Measurements from ENCODE around the gene DHRS7B.

The DHRS7B gene

DNA sequence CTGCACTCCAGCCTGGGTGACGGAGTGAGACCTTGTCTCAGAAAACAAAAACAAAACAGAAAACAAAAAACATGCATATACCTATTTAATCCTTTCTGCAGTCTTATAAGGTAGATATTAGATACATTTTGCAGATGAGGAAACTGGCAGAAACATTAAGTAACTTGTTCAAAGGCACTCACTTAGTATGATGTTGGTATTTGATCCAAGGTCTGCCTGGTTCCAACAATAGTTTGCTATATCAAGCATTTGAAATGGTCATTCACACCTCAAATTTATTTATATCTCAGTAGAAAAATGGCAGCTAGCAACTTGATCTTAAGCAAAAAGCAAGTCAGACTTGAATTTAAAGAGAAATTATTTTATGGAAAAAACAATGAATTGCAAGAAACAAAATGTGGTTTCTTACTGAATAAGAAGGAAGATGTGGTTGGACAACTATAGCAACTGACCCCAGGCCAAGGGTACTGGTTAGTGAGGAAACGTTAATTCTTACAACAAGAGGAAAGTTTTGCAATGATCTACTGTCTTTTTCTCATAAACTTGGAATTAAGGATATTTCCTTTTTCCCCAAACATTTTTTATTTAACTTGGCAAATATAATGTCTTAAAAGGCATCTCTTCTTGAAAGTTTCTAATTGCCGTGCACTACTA lies 19.7 kb downstream of the DHRS7B start:
- TF ChIP-seq POU2F2 (IDR thresholded peaks at IDR 0.05; ENCODE audit: low read depth, low read length) (no peak), POLR2A (IDR thresholded peaks at IDR 0.05; ENCODE audit: low read depth, low read length) (no peak), SPI1 (IDR thresholded peaks at IDR 0.05; ENCODE audit: low read depth, low read length) (no peak), TAF1 (IDR thresholded peaks at IDR 0.05; ENCODE audit: low read depth, low read length) (no peak), POLR2AphosphoS5 (IDR thresholded peaks at IDR 0.05; ENCODE audit: low read depth, low read length) (no peak), PAX5 (IDR thresholded peaks at IDR 0.05; ENCODE audit: insufficient read depth, low read length, severe bottlenecking) (no peak)
- DNase-seq (ENCODE audit: insufficient read length, low spot score) = no peak
- no peak for FAIRE-seq

DNA sequence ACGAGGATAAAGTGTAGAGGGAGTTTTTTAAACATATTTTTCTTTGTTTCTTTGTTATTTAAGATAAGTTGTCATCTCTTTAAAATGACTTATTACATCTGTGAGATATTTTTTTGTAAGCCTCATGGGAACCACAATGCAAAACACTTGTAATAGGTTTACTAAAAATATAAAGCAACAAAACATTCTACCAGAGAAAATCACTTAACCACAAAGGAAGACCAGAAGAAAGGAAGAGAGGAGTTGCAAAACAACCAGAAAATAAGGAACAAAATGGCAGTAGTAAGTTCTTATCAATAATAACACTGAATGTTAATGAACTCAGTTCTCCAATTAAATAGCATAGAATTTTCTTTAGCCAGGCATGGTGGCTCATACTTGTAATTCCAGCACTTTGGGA lies 22.9 kb downstream of the DHRS7B start:
- FAIRE-seq (no peak), DNase-seq (ENCODE audit: insufficient read length, low spot score) (no peak)

DNA sequence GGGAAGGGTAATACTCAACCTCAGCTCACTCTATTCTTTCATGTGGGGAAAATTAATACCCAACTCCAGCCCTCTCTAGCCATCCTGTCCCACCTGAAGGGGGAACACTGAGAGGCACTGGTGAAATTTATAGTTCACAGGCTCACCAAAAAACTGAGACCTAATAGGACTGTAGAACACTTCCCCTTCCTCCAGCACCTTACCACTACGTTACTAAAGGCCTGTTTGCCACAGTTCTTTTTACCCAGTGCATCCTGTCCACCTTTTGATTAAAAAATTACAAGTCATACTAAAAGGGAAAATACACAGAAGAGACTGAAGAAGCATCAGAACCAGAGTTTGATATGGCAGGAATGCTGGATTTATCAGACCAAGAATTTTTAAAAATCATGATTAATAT lies 26.0 kb downstream of the DHRS7B start:
- DNase-seq (ENCODE audit: insufficient read length, low spot score) (no peak), FAIRE-seq (no peak)
- TF ChIP-seq POU2F2 (IDR thresholded peaks at IDR 0.05; ENCODE audit: low read depth, low read length) = no peak
- no peak for TF ChIP-seq SPI1 (IDR thresholded peaks at IDR 0.05; ENCODE audit: low read depth, low read length)
- no peak for TF ChIP-seq POLR2AphosphoS5 (IDR thresholded peaks at IDR 0.05; ENCODE audit: low read depth, low read length)

More for the DNA sequence above, 22.9 kb downstream of the DHRS7B start:
- no peak for TF ChIP-seq SPI1 (IDR thresholded peaks at IDR 0.05; ENCODE audit: low read depth, low read length)
- no peak for TF ChIP-seq POU2F2 (IDR thresholded peaks at IDR 0.05; ENCODE audit: low read depth, low read length)
- TF ChIP-seq TAF1 (IDR thresholded peaks at IDR 0.05; ENCODE audit: low read depth, low read length) = no peak
- no peak for TF ChIP-seq POLR2A (IDR thresholded peaks at IDR 0.05; ENCODE audit: low read depth, low read length)
- TF ChIP-seq PAX5 (IDR thresholded peaks at IDR 0.05; ENCODE audit: insufficient read depth, low read length, severe bottlenecking) = no peak

DNA sequence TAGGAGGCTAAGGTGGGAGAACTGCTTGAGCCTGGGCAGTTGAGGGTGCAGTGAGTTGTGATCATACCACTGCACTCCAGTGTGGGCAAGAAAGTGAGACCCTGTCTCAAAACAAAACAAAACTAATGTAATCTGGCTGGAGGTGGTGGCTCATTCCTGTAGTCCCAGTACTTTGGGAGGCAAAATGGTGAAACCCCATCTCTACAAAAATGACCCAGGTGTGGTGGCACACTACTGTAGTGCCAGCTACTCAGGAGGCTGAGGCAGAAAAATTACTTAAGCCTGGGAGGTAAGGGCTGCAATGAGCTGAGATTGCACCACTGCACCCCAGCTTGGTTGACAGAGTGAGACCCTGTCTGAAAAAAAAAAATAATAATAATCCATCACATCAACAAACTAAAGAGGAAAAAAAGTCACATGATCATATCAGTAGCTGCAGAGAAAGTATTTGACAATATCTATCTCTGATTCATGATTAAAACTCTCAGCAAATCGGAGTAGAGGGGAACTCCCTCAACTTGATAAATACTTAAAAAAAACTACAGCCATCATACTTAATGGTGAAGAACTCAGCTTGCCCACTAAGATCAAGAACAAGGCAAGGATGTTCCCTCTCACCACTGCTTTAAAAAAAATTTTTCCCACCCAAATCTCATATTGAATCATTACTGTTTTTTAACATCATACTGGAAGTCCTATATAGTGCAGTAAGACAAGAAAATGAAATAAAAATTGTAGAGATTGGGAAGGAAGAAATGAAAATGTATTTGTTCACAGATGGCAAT lies 31.0 kb downstream of the DHRS7B start:
- DNase-seq (ENCODE audit: insufficient read length, low spot score) (no peak), FAIRE-seq (no peak)
- no peak for TF ChIP-seq POLR2AphosphoS5 (IDR thresholded peaks at IDR 0.05; ENCODE audit: low read depth, low read length)
- TF ChIP-seq PAX5 (IDR thresholded peaks at IDR 0.05; ENCODE audit: insufficient read depth, low read length, severe bottlenecking) = no peak
- no peak for TF ChIP-seq SPI1 (IDR thresholded peaks at IDR 0.05; ENCODE audit: low read depth, low read length)
- no peak for TF ChIP-seq POLR2A (IDR thresholded peaks at IDR 0.05; ENCODE audit: low read depth, low read length)
- no peak for TF ChIP-seq TAF1 (IDR thresholded peaks at IDR 0.05; ENCODE audit: low read depth, low read length)
- no peak for TF ChIP-seq POU2F2 (IDR thresholded peaks at IDR 0.05; ENCODE audit: low read depth, low read length)

DNA sequence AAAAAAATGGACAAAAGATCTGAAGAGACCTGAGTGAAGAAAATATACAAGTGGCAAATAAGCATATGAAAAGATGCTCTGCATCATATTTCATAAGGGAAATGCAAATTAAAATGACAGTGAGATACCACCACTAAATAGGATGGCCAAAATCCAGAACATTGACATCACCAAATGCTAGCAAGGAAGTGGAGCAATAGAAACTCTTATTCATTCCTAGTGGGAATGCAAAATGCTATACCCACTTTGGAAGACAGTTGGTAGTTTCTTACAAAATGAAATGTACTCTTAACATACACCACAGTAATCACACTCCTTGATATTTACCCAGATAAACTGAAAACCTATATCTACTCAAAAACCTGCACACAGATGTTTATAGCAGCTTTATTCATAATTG lies 33.6 kb downstream of the DHRS7B start:
- no peak for TF ChIP-seq SPI1 (IDR thresholded peaks at IDR 0.05; ENCODE audit: low read depth, low read length)
- TF ChIP-seq POLR2A (IDR thresholded peaks at IDR 0.05; ENCODE audit: low read depth, low read length) = no peak
- no peak for TF ChIP-seq POLR2AphosphoS5 (IDR thresholded peaks at IDR 0.05; ENCODE audit: low read depth, low read length)
- no peak for TF ChIP-seq PAX5 (IDR thresholded peaks at IDR 0.05; ENCODE audit: insufficient read depth, low read length, severe bottlenecking)
- TF ChIP-seq TAF1 (IDR thresholded peaks at IDR 0.05; ENCODE audit: low read depth, low read length) = no peak
- TF ChIP-seq POU2F2 (IDR thresholded peaks at IDR 0.05; ENCODE audit: low read depth, low read length) = no peak
- no peak for FAIRE-seq
- no peak for DNase-seq (ENCODE audit: insufficient read length, low spot score)

DNA sequence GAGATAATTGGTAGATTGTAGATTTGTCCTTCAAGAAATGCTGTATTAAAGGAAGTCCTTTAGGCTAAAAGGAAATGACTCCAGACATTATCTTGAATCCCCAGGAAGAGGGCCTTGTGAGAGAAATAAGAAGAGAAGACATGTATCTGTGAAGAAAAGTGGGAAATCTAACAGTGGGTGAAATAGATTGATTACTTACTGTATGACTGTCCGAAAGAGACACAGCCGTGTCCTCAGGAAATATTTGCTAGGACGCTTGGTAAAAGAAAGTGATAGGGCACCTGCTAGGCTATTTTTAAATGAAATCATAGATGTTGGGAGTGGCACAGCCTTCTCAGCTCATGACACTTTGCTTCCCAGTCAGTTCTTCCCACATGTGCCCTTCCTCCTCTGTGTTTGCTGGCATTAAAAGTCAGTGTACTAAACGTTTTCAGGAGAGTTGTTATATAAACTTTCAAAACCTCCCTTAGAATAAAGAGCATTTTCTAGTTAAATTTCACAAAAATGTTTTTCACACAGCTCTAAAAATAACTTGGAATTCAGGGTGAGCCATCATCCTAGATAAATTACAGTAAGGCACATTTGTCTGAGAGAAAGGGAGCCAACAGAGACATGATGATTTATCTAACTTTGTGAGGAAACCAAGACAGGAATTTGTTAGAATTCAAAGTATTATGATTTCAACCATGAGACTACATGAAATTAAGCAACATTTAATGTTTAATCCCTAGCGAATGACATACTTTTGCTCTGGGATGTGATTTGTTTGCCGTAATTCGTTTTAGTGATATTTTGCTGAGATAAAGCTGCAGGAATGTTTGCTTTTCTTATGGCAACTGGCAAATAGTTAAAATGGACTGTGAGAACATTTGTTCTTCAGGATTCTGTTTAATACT lies 35.0 kb downstream of the DHRS7B start:
- FAIRE-seq (no peak), DNase-seq (ENCODE audit: insufficient read length, low spot score) (no peak)
- no peak for TF ChIP-seq POLR2AphosphoS5 (IDR thresholded peaks at IDR 0.05; ENCODE audit: low read depth, low read length)
- TF ChIP-seq POLR2A (IDR thresholded peaks at IDR 0.05; ENCODE audit: low read depth, low read length) = no peak

DNA sequence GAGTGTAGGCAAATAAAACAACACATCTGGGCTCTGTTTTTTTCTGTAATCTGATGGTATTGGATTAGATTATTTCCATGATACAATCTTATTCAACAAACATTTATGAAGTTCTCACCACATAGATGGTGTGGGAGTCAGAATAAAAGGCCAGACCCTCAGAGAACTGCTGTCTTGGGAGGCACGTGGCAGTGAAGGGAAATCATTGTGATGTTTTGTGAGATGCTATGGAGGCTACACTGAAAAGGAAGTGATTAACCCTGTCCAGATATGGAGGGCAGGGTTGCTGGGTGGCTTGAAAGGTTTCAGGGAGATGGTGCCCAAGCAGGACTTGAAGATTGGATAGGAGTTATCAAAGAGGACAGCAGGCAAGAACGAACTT lies 35.6 kb downstream of the DHRS7B start:
- FAIRE-seq = no peak
- DNase-seq (ENCODE audit: insufficient read length, low spot score) = no peak
- no peak for TF ChIP-seq POLR2AphosphoS5 (IDR thresholded peaks at IDR 0.05; ENCODE audit: low read depth, low read length)
- TF ChIP-seq POU2F2 (IDR thresholded peaks at IDR 0.05; ENCODE audit: low read depth, low read length) = no peak
- TF ChIP-seq SPI1 (IDR thresholded peaks at IDR 0.05; ENCODE audit: low read depth, low read length) = no peak
- no peak for TF ChIP-seq TAF1 (IDR thresholded peaks at IDR 0.05; ENCODE audit: low read depth, low read length)
- TF ChIP-seq PAX5 (IDR thresholded peaks at IDR 0.05; ENCODE audit: insufficient read depth, low read length, severe bottlenecking) = no peak
- no peak for TF ChIP-seq POLR2A (IDR thresholded peaks at IDR 0.05; ENCODE audit: low read depth, low read length)

DNA sequence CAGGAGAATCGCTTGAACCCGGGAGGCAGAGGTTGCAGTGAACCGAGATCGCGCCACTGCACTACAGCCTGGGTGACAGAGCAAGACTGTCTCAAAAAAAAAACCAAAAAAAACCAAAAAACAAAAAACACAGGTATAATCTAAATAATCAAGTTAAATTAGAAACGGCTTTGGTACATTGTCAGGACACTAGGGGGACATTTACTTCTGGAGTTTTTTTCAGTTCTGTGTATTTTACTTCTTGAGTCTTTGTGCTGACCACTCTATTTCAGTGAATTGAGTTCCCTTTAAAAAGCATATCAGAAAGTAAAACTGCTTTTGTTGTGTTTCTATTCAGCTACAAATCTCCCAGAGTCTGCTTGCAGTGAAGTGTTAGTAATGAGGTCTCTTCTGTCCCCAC lies 36.3 kb downstream of the DHRS7B start:
- TF ChIP-seq PAX5 (IDR thresholded peaks at IDR 0.05; ENCODE audit: insufficient read depth, low read length, severe bottlenecking) = no peak
- no peak for TF ChIP-seq SPI1 (IDR thresholded peaks at IDR 0.05; ENCODE audit: low read depth, low read length)
- TF ChIP-seq POLR2AphosphoS5 (IDR thresholded peaks at IDR 0.05; ENCODE audit: low read depth, low read length) = no peak
- TF ChIP-seq TAF1 (IDR thresholded peaks at IDR 0.05; ENCODE audit: low read depth, low read length) = no peak
- no peak for TF ChIP-seq POU2F2 (IDR thresholded peaks at IDR 0.05; ENCODE audit: low read depth, low read length)
- no peak for TF ChIP-seq POLR2A (IDR thresholded peaks at IDR 0.05; ENCODE audit: low read depth, low read length)
- no peak for DNase-seq (ENCODE audit: insufficient read length, low spot score)
- no peak for FAIRE-seq

DNA sequence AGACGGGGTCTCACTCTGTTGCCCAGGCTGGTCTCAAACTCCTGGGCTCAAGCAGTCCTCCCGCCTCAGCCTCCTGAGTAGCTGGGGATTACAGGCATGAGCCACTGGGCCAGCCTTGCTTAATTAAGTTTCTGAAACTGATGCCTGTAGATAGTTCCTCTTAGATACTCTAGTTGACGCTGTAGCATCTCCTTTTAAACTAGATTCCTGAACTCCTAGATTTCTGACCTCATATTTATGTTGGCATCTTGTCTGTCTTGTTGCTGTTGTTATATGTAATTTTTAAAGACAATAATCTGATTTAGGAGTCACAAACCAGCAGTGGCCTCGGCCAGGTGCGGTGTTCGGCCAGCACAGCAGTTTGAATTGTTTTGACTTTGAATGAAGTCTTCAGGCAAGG lies 37.5 kb downstream of the DHRS7B start:
- FAIRE-seq = no peak
- no peak for DNase-seq (ENCODE audit: insufficient read length, low spot score)
- TF ChIP-seq POU2F2 (IDR thresholded peaks at IDR 0.05; ENCODE audit: low read depth, low read length) (no peak), POLR2A (IDR thresholded peaks at IDR 0.05; ENCODE audit: low read depth, low read length) (no peak), TAF1 (IDR thresholded peaks at IDR 0.05; ENCODE audit: low read depth, low read length) (no peak), SPI1 (IDR thresholded peaks at IDR 0.05; ENCODE audit: low read depth, low read length) (no peak), PAX5 (IDR thresholded peaks at IDR 0.05; ENCODE audit: insufficient read depth, low read length, severe bottlenecking) (no peak), POLR2AphosphoS5 (IDR thresholded peaks at IDR 0.05; ENCODE audit: low read depth, low read length) (no peak)
